Parathyroid adenoma (tissue), 2 donors: ENCODE results near the gene TMEM131L.

ENCODE experiments used
- H2AFZ ChIP-seq: fragments of 300-600 bp; sonication (generic); one replicate; pipeline ENCODE4 v1.7.0; 2017; ENCODE audit warnings: antibody characterized with exemption, mild to moderate bottlenecking
- H3K27ac ChIP-seq: fragments of 300-600 bp; sonication (generic); one replicate; pipeline ENCODE4 v1.7.0; 2017
- H3K27me3 ChIP-seq: fragments of 300-600 bp; sonication (generic); one replicate; pipeline ENCODE4 v1.7.0; 2017; ENCODE audit warnings: low read length; ENCODE audit not compliant: control insufficient read depth, insufficient read depth
- H3K36me3 ChIP-seq: fragments of 300-600 bp; sonication (generic); one replicate; pipeline ENCODE4 v1.7.0; 2017; ENCODE audit warnings: low read length; ENCODE audit not compliant: control insufficient read depth, insufficient read depth
- H3K4me1 ChIP-seq: fragments of 300-600 bp; sonication (generic); one replicate; pipeline ENCODE4 v1.7.0; 2017; ENCODE audit warnings: control low read depth
- H3K4me2 ChIP-seq: fragments of 300-600 bp; sonication (generic); one replicate; pipeline ENCODE4 v1.7.0; 2017; ENCODE audit warnings: low read length
- H3K4me3 ChIP-seq: fragments of 300-600 bp; sonication (generic); one replicate; pipeline ENCODE4 v1.7.0; 2017; ENCODE audit warnings: low read depth, low read length
- H3K79me2 ChIP-seq: fragments of 300-600 bp; sonication (generic); one replicate; pipeline ENCODE4 v1.7.0; 2017; ENCODE audit warnings: control low read depth
- H3K9ac ChIP-seq: fragments of 300-600 bp; sonication (generic); one replicate; pipeline ENCODE4 v1.7.0; 2017; ENCODE audit warnings: mild to moderate bottlenecking
- H3K9me3 ChIP-seq: fragments of 300-600 bp; sonication (generic); one replicate; pipeline ENCODE4 v1.7.0; 2017; ENCODE audit warnings: low read length; ENCODE audit not compliant: control insufficient read depth
- TF ChIP-seq, protein P1 (sequence below): fragments of 300-600 bp; sonication (generic); IDR thresholded peaks from one replicate; pipeline ENCODE4 v1.7.0; 2017; ENCODE audit warnings: antibody characterized with exemption, mild to moderate bottlenecking
- donor health status: primary hyperparathyroidism.

Gene TMEM131L

DNA sequence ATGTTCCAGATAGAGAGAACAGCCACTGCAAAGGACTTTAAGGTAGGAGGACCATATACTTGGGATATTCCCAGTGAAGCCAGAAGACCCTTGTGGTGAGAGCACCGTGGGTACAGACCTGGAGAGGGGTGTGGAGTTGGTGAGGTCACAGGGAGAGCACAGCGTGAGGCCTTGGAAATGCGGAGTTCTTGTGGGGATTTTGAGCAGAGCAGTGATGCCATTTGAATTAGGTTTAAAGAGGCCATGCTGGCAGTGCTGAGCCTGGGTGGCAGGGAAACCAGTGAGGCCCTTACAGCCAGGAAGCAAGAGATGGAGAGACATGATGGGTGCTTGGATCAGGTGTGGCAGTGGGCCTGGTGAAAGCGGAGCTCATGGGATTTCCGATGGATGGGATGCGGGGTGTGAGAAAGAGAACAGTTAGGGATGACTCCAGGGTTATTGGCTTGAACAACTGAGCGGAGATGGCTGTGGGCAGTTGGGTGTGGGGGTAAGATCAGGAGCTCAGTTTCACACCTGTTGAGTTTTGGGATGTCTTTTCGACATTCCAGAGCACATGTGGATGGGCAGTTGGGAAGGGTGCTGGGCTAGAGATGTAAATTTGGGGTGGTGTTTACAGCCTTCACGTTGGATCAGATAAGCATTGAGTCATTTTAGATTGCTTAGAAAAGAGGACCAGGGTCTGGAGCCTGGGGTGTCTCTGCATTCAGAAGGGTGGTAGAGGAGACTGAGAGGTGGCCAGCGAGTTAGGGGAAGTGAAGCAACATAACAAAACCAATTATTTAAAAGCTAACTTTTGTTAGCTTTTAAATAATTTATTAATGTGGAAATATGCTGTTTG lies 68.9 kb downstream of the TMEM131L start:
- Histone ChIP-seq H3K4me3 (no peak overlapping the region), H3K9me3 (no peaks in the 10 kb centered on the region), H3K36me3 (no peaks in the 10 kb centered on the region), H3K4me2 (no peak overlapping the region), H3K9ac (no peak overlapping the region), H3K27ac (no peak overlapping the region), H3K27me3 (no peaks in the 10 kb centered on the region), H3K4me1 (no peaks in the 10 kb centered on the region), H2AFZ (no peak overlapping the region), H3K79me2 (no peaks in the 10 kb centered on the region)
- TF ChIP-seq, protein P1, sequence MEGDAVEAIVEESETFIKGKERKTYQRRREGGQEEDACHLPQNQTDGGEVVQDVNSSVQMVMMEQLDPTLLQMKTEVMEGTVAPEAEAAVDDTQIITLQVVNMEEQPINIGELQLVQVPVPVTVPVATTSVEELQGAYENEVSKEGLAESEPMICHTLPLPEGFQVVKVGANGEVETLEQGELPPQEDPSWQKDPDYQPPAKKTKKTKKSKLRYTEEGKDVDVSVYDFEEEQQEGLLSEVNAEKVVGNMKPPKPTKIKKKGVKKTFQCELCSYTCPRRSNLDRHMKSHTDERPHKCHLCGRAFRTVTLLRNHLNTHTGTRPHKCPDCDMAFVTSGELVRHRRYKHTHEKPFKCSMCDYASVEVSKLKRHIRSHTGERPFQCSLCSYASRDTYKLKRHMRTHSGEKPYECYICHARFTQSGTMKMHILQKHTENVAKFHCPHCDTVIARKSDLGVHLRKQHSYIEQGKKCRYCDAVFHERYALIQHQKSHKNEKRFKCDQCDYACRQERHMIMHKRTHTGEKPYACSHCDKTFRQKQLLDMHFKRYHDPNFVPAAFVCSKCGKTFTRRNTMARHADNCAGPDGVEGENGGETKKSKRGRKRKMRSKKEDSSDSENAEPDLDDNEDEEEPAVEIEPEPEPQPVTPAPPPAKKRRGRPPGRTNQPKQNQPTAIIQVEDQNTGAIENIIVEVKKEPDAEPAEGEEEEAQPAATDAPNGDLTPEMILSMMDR: no peak

DNA sequence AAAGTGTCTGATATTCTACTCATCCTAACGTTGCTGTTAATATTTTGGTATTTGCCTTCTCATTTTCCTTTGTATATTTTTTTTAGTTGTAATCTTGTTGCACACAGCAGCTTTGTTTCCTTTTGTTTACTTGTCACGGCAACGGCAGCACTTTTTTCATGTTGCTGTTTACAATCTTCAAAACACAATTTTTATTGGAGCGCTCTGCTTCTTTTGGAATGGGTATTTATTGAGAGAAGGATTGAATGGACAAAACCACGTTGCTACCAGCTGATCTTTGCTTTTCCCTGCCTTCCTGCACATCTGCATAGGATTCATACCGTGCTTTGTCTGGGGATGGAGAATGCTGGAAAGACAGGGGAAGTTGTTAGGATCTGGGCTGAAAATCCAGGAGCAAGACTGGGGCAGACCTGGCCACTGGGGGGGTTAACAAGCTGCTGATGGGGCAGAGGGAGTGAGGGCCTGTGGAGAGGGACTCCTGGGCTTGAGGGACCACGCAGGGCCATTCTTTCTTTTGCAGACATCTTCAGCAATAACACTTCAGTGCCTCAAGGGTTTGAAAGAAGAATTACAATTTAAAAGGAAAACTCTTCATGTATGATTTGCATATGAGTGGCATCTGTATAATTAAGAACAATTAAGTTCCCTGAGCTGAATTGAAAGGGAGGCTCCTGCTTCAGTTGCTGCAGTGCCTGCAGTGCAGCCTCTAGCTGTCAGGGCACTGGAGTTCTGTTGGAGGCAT lies 69.8 kb downstream of the TMEM131L start:
- H3K27me3 ChIP-seq: no peaks in the 10 kb centered on the region
- H3K4me3 ChIP-seq: no peak overlapping the region
- TF ChIP-seq, protein P1: no peak
- no peaks in the 10 kb centered on the region for H3K9me3 ChIP-seq
- no peak overlapping the region for H3K27ac ChIP-seq
- H3K4me2 ChIP-seq: no peak overlapping the region
- H3K36me3 ChIP-seq: no peaks in the 10 kb centered on the region
- H3K9ac ChIP-seq: no peak overlapping the region
- H3K79me2 ChIP-seq: no peaks in the 10 kb centered on the region
- no peak overlapping the region for H2AFZ ChIP-seq
- no peaks in the 10 kb centered on the region for H3K4me1 ChIP-seq

DNA sequence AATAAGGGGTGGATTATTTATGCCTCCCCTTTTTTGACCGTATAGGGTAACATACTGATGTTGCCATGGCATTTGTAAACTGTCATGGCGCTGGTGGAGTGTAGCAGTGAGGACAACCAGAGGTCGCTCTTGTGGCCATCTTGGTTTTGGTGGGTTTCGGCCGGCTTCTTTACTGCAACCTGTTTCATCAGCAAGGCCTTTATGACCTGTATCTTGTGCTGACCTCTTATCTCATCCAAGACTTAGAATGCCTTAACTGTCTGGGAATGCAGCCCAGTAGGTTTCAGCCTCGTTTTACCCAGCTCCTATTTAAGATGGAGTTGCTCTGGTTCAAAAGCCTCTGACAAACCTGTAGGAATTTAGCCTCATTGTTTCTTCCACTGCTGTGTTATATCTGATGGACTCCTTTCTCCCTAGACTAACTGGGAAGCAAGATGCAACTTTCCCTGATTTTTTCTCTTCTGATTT lies 71.4 kb downstream of the TMEM131L start:
- no peaks in the 10 kb centered on the region for H3K36me3 ChIP-seq
- no peak overlapping the region for H3K4me3 ChIP-seq
- H3K27ac ChIP-seq: no peak overlapping the region
- no peaks in the 10 kb centered on the region for H3K27me3 ChIP-seq
- H3K4me2 ChIP-seq: no peak overlapping the region
- H2AFZ ChIP-seq: no peak overlapping the region
- no peak overlapping the region for H3K9ac ChIP-seq
- no peaks in the 10 kb centered on the region for H3K9me3 ChIP-seq
- H3K79me2 ChIP-seq: no peaks in the 10 kb centered on the region
- H3K4me1 ChIP-seq: no peaks in the 10 kb centered on the region
- TF ChIP-seq, protein P1: no peak

DNA sequence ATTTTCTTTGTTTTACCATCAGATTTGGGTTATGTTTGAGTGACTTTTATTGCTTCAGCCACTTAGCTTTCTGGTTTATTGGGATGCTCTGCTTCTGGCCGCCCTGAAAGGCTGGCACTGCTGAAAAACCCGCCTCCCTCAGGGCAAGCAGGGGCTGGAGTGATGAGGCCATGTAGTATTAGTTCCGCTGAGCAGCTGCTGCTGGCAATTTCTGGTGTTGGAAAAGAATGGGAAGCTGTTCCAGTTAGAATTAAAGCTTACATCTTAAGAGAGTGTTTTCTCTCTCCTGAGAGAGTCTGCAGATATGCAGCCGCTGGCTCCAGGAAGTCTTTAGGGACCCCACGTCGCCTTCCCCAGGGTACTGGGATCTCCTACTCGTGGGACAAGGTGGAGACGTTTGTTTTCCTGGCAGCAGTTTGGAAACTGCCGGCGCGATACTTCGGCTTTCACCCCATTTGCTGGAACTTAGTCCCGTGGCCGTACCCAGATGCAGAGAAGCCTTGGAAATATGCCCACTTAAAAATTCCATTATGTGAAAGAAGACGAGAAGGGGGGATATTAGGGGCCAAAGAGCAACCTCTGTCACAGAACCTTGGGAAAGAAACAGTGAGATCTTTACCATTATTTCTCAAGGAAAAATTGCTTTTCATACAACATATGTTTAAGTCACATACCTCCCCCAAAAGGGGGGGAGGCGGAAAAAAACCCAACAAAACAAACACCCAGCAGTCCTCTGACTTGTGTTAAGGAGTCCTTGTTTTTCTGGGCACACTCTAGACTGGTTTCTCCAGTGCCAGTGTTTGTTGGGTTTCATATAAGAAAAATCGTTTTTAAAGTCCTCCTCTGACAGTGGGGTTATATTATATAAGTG lies 72.6 kb downstream of the TMEM131L start:
- Histone ChIP-seq H3K4me2 (no peak overlapping the region), H3K9me3 (no peaks in the 10 kb centered on the region), H3K9ac (no peak overlapping the region), H3K79me2 (no peaks in the 10 kb centered on the region), H3K27ac (no peak overlapping the region), H2AFZ (no peak overlapping the region), H3K4me3 (no peak overlapping the region), H3K4me1 (no peaks in the 10 kb centered on the region), H3K36me3 (no peaks in the 10 kb centered on the region), H3K27me3 (no peaks in the 10 kb centered on the region)
- TF ChIP-seq, protein P1: no peak
